COLO829 (cell line): Measurements from ENCODE around the gene SPRED2.

Experiments used
- DNase-seq: peaks from one replicate; pipeline ENCODE4 v3.0.0; 2012; ENCODE audit warnings: low spot score

Gene SPRED2

GRCh38 chr2:65432227-65433190 lies at the start of gene SPRED2:
Gene SPRED2, minus strand, starts transcription at chr2:65432599. Its CDS starts 612 bp downstream, at chr2:65431987.
- peak; percentile 87 for DNase-seq

- DNase-seq: no peak
Observed at GRCh38 chr2:65481961-65482360, 49.6 kb upstream of the SPRED2 start.

GRCh38 chr2:65479524-65479923 lies 47.1 kb upstream of the SPRED2 start:
- DNase-seq: no peak

GRCh38 chr2:65478498-65479135 lies 46.2 kb upstream of the SPRED2 start:
- DNase-seq: no peak

GRCh38 chr2:65477590-65477989 lies 45.2 kb upstream of the SPRED2 start:
- no peak for DNase-seq

- no peak for DNase-seq
Observed at GRCh38 chr2:65476778-65477177, 44.4 kb upstream of the SPRED2 start.

GRCh38 chr2:65475000-65475399 lies 42.6 kb upstream of the SPRED2 start:
- no peak for DNase-seq

GRCh38 chr2:65473045-65473444 lies 40.6 kb upstream of the SPRED2 start:
- DNase-seq: no peak

GRCh38 chr2:65471409-65471808 lies 39.0 kb upstream of the SPRED2 start:
- DNase-seq: no peak

GRCh38 chr2:65466551-65466950 lies 34.2 kb upstream of the SPRED2 start:
- DNase-seq: no peak

- DNase-seq: no peak
Observed at GRCh38 chr2:65465857-65466256, 33.5 kb upstream of the SPRED2 start.

- DNase-seq: no peak
Observed at GRCh38 chr2:65465124-65465523, 32.7 kb upstream of the SPRED2 start.

GRCh38 chr2:65464604-65465003 lies 32.2 kb upstream of the SPRED2 start:
- DNase-seq: no peak

- peak; percentile 74 for DNase-seq
Observed at GRCh38 chr2:65458999-65459398, 26.6 kb upstream of the SPRED2 start.

- DNase-seq: no peak
Observed at GRCh38 chr2:65456886-65457285, 24.5 kb upstream of the SPRED2 start.

- peak; percentile 22 for DNase-seq
Observed at GRCh38 chr2:65456064-65456463, 23.7 kb upstream of the SPRED2 start.

GRCh38 chr2:65453916-65454315 lies 21.5 kb upstream of the SPRED2 start:
- no peak for DNase-seq

GRCh38 chr2:65452150-65452895 lies 19.9 kb upstream of the SPRED2 start:
- no peak for DNase-seq

GRCh38 chr2:65450810-65451209 lies 18.4 kb upstream of the SPRED2 start:
- DNase-seq: no peak

- no peak for DNase-seq
Observed at GRCh38 chr2:65450393-65450792, 18.0 kb upstream of the SPRED2 start.

- DNase-seq: no peak
Observed at GRCh38 chr2:65443509-65444186, 11.2 kb upstream of the SPRED2 start.

- no peak for DNase-seq
Observed at GRCh38 chr2:65442420-65443020, 10.1 kb upstream of the SPRED2 start.
